HepG2 (cell line): ENCODE measurements around the gene TMEM14B. TPM values are rescaled to one million over a fixed set of nuclear protein-coding genes. Genes with fewer than 3 reads are reported as not detected.
A peak's percentile ranks its signal among the peaks of the same experiment; 100 is the strongest.
"Not testable (repeated sequence)": the region's sequence is repeated elsewhere in the genome, so short reads cannot be mapped to it uniquely, and the experiment has no call there.

Experiments used
- ATAC-seq: fragments of 200-7000 bp; cut with Tn5 transposase; 3 replicates; pipeline ENCODE4 v1.9.1; 2020; ENCODE audit warnings: mild to moderate bottlenecking, moderate library complexity
- BruUV-seq: library from RNA; stranded (reverse); fragments of 400-500 nt; replicated peaks from 2 replicates; lab custom pipeline; 2021; lab: Mats Ljungman, UMichigan
- CTCF ChIA-PET: fragments of 300-600 bp; formaldehyde crosslinking; extraction: SDS; loops from one replicate; lab custom pipeline; 2021; ENCODE audit warnings: low total read pairs, inconsistent platforms, low intra/inter-chr PET ratio; lab: Yijun Ruan, JAX
- POLR2A ChIA-PET: fragments of 350-600 bp; sonication (Branson Sonifier 250); formaldehyde crosslinking; loops from one replicate; lab custom pipeline; 2020; ENCODE audit warnings: antibody characterized with exemption, inconsistent platforms; lab: Yijun Ruan, JAX
- DNase-seq: peaks from one replicate; pipeline ENCODE4 v3.0.0-alpha.2; 2015; ENCODE audit warnings: low spot score
- FAIRE-seq: peaks from 3 replicates; lab custom pipeline; 2011; peaks lifted over from hg19 to GRCh38; lab: Jason Lieb, UNC
- H2AFZ ChIP-seq: one replicate; pipeline ENCODE4 v1.6.1; 2011; ENCODE audit warnings: low read length, inconsistent platforms
- H3K27ac ChIP-seq: fragments of 300-600 bp; 3 replicates; pipeline ENCODE4 v1.8.0; 2011; ENCODE audit warnings: mixed run types, mild to moderate bottlenecking, mixed read lengths, low read length, inconsistent platforms; ENCODE audit not compliant: insufficient read depth; ENCODE audit errors: extremely low read length
- H3K27me3 ChIP-seq, 2 experiments: fragments of 200-600 bp in 1 of 2; 2 replicates in 1 of 2; 3 replicates in 1 of 2; pipeline versions ENCODE4 v1.6.0 to v1.8.0; 2011; ENCODE audit warnings: low read length in 2 of 2, mild to moderate bottlenecking in 2 of 2, moderate library complexity in 2 of 2, inconsistent platforms in 1 of 2; ENCODE audit not compliant: insufficient read depth in 2 of 2, control insufficient read depth in 1 of 2
- H3K36me3 ChIP-seq, 2 experiments: fragments of 200-600 bp in 1 of 2; replicated peaks in 1 of 2; 2 replicates in 1 of 2; 3 replicates in 1 of 2; pipeline versions ENCODE4 v1.5.1 to v1.8.0; 2011; ENCODE audit warnings: low read length in 2 of 2, inconsistent platforms in 1 of 2; ENCODE audit not compliant: insufficient read depth in 2 of 2, control insufficient read depth in 1 of 2
- H3K4me1 ChIP-seq: 2 replicates; pipeline ENCODE4 v1.5.1; 2012; ENCODE audit warnings: low read length, inconsistent platforms; ENCODE audit not compliant: insufficient read depth
- H3K4me2 ChIP-seq: 2 replicates; pipeline ENCODE4 v1.6.0; 2011; ENCODE audit warnings: low read depth, low read length, inconsistent platforms
- H3K4me3 ChIP-seq, 3 experiments: fragments of 200-600 bp in 1 of 3; sonication (generic), shearing (Covaris generic) in 1 of 3; replicated peaks in 1 of 3; 2 replicates each; pipeline ENCODE4 v1.5.1; 2011 to 2016; ENCODE audit warnings: low read length in 3 of 3, inconsistent platforms in 2 of 3, low read depth in 2 of 3, mild to moderate bottlenecking in 2 of 3, control low read depth in 1 of 3, mixed read lengths in 1 of 3; ENCODE audit not compliant: insufficient read depth in 1 of 3
- H3K79me2 ChIP-seq: one replicate; pipeline ENCODE4 v1.6.1; 2011; ENCODE audit warnings: low read length, inconsistent platforms; ENCODE audit not compliant: insufficient read depth
- H3K9ac ChIP-seq: 2 replicates; pipeline ENCODE4 v1.6.0; 2011; ENCODE audit warnings: mild to moderate bottlenecking, low read depth, low read length, inconsistent platforms; ENCODE audit not compliant: insufficient read depth
- H3K9me3 ChIP-seq: 2 replicates; pipeline ENCODE4 v1.5.1; 2012; ENCODE audit warnings: mild to moderate bottlenecking, low read length
- H4K20me1 ChIP-seq: 2 replicates; pipeline ENCODE4 v1.6.0; 2011; ENCODE audit warnings: inconsistent platforms, mild to moderate bottlenecking, low read length, moderate library complexity; ENCODE audit not compliant: insufficient read depth
- CREBL2 ChIP-seq: sonication (generic); formaldehyde crosslinking; IDR thresholded peaks from 2 replicates; pipeline ENCODE4 v1.8.1; 2023; ENCODE audit warnings: missing genetic modification reagents, mild to moderate bottlenecking, borderline replicate concordance
- MAFK ChIP-seq, 2 experiments: IDR thresholded peaks in 1 of 2; conservative IDR thresholded peaks in 1 of 2; 2 replicates each; pipeline ENCODE4 v1.6.1; 2011; ENCODE audit warnings: improper control_type of control experiment in 2 of 2, low read length in 2 of 2
- NFYB ChIP-seq: sonication (generic); formaldehyde crosslinking; IDR thresholded peaks from 2 replicates; pipeline ENCODE4 v1.4.0; 2020; ENCODE audit warnings: missing genetic modification reagents
- NFYC ChIP-seq: IDR thresholded peaks from 2 replicates; pipeline ENCODE4 v1.6.1; 2016; ENCODE audit warnings: missing genetic modification reagents, missing compliant biosample characterization
- TFDP1 ChIP-seq: IDR thresholded peaks from 2 replicates; pipeline ENCODE4 v1.6.1; 2016; ENCODE audit warnings: missing compliant biosample characterization, missing genetic modification reagents, borderline replicate concordance
- WGBS: methylation state at CpG from one replicate; pipeline ENCODE4 v1.1.6; 2017; ENCODE audit warnings: low lambda C conversion rate; 5-methylcytosine and 5-hydroxymethylcytosine counted together
- in situ Hi-C: cut with HindIII; loops from 2 replicates; pipeline ENCODE4 v1.10.0; 2017; ENCODE audit warnings: low pct_unique_long_range_greater_than_20kb; ENCODE audit not compliant: extremely low pct_ligation_motif_present
- intact Hi-C: fragments of 100-400 bp; cut with micrococcal nuclease; formaldehyde crosslinking; loops from one replicate; pipeline ENCODE4 v1.10.0; 2022; ENCODE audit not compliant: unreplicated experiment
- polyA plus RNA-seq, 8 experiments: library from polyadenylated mRNA; depleted of rRNA in 3 of 8; stranded (reverse) in 7 of 8; unstranded in 1 of 8; fragments of >200 nt; fragmentation: Illumina TruSeq in 4 of 8; extraction: Trizol in 4 of 8; gene quantifications; 2 replicates each; pipeline versions ENCODE4 v1.2.1 to v1.2.3, GENCODE V29; 2011 to 2016; ENCODE audit warnings: low read depth in 4 of 8, missing spikeins in 1 of 8, mixed read lengths in 1 of 8; ENCODE audit not compliant: insufficient read depth in 1 of 8
- total RNA-seq, 5 experiments: library from RNA; depleted of rRNA; stranded (reverse); fragments of >200 nt; fragmentation: Illumina TruSeq; extraction: Trizol; gene quantifications; 2 replicates each; pipeline ENCODE4 v1.2.3, GENCODE V29; 2016; ENCODE audit warnings: low read depth in 1 of 5
- TF ChIP-seq, protein P1 (sequence below): sonication (generic); formaldehyde crosslinking; IDR thresholded peaks from 2 replicates; pipeline ENCODE4 v1.5.0; 2020; ENCODE audit warnings: missing genetic modification reagents
- TF ChIP-seq, protein P2 (sequence below): sonication (generic); formaldehyde crosslinking; IDR thresholded peaks from 2 replicates; pipeline ENCODE4 v1.4.0; 2020; ENCODE audit warnings: mild to moderate bottlenecking, missing genetic modification reagents

Gene TMEM14B
- total and polyA plus RNA-seq, 2 of the 13 experiments (the other 11 are each of a cell fraction or from before 2014, with no cell fraction given): 133 to 200 TPM

DNA sequence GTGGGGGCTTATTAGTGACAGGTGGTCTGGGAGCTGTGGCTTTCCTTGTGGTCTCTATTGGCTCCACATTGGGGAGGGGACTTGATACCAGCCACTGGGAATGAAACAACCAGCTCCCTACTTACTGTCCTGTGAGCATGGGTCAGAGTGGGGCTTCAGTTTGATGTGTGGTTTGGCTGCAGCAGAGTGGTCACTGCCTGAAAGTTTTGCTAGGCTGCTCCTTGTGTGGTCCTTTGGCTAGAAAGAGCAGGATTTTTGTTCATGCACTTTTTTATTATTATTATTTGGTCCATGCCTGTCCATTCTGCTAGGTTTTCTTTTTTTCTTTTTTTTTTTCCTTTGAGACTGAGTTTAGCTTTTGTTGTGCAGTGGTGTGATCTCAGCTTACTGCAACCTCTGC is 7.5 kb upstream of the TMEM14B start:
- H3K9me3 ChIP-seq: no peaks in the 10 kb centered on the region
- DNase-seq: no peak
- H3K36me3 ChIP-seq: no peaks in the 10 kb centered on the region; a peak in 2 of 5 replicates
- ATAC-seq: no peak
- H3K9ac ChIP-seq: no peak overlapping the region
- FAIRE-seq: no peak
- in situ Hi-C loops (no loop called here), intact Hi-C loops (no loop called here)
- CTCF ChIA-PET: no interaction called here
- no peaks in the 10 kb centered on the region for H3K4me1 ChIP-seq
- H3K27me3 ChIP-seq: no peaks in the 10 kb centered on the region
- POLR2A ChIA-PET: no interaction called here
- H4K20me1 ChIP-seq: no peaks in the 10 kb centered on the region
- H3K4me3 ChIP-seq: no peak overlapping the region
- no peak for TF ChIP-seq TFDP1
- TF ChIP-seq CREBL2: no peak
- TF ChIP-seq, protein P1, sequence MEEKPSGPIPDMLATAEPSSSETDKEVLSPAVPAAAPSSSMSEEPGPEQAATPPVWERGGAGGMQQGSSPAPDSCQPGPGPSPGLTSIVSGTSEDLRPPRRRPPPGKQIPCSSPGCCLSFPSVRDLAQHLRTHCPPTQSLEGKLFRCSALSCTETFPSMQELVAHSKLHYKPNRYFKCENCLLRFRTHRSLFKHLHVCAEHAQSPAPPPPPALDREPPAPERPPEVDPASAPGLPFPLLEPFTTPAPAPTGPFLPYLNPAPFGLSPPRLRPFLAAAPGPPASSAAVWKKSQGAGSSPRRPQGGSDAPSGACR (CRISPR knock-in tag): no peak
- no peak for TF ChIP-seq NFYC
- H2AFZ ChIP-seq: no peak overlapping the region
- H3K27ac ChIP-seq: no peak overlapping the region
- BruUV-seq: no TSS peak
- no peak overlapping the region for H3K4me2 ChIP-seq
- no peaks in the 10 kb centered on the region for H3K79me2 ChIP-seq

DNA sequence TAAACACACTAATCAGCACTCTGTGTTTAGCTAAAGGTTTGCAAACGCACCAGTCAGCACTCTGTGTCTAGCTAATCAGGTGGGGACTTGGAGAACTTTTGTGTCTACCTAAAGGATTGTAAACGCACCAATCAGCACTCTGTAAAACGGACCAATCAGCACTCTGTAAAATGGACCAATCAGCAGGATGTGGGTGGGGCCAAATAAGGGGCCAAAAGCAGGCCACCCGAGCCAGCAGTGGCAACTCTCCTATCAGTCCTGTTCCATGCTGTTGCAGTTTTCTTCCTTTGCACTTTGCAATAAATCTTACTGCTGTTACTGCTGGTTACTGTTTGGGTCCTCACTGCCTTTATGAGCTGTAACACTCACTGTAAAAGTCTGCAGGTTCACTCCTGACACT is 6.0 kb upstream of the TMEM14B start:
- ATAC-seq, FAIRE-seq, H3K79me2 ChIP-seq, BruUV-seq, DNase-seq, H4K20me1 ChIP-seq, H3K36me3 ChIP-seq, intact Hi-C loops, H3K4me3 ChIP-seq, H3K27me3 ChIP-seq, H3K4me1 ChIP-seq, H3K9me3 ChIP-seq, H2AFZ ChIP-seq, H3K4me2 ChIP-seq, H3K9ac ChIP-seq, CTCF ChIA-PET, H3K27ac ChIP-seq, in situ Hi-C loops: not testable (repeated sequence)
- POLR2A ChIA-PET: interaction anchor here (4.4 kb wide), 1 partner anchor 20 kb away, joined by 42 read pairs; the partner anchor contains the start of gene TMEM14C
- WGBS: 87% methylated on average over 4 of the region's 4 CpGs
- TF ChIP-seq NFYC: peak; percentile 63
- TF ChIP-seq MAFK (conservative IDR thresholded peaks at IDR 0.05 in 1 of 2, IDR thresholded peaks at IDR 0.05 in 1 of 2; ENCODE audit: low read length in 2 of 2): peak in 1 of 2 experiments; percentile 46; a peak in 1 of 4 replicates
- peak; percentile 73 for TF ChIP-seq NFYB (CRISPR knock-in tag)
- TF ChIP-seq, protein P2, sequence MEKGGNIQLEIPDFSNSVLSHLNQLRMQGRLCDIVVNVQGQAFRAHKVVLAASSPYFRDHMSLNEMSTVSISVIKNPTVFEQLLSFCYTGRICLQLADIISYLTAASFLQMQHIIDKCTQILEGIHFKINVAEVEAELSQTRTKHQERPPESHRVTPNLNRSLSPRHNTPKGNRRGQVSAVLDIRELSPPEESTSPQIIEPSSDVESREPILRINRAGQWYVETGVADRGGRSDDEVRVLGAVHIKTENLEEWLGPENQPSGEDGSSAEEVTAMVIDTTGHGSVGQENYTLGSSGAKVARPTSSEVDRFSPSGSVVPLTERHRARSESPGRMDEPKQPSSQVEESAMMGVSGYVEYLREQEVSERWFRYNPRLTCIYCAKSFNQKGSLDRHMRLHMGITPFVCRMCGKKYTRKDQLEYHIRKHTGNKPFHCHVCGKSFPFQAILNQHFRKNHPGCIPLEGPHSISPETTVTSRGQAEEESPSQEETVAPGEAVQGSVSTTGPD (CRISPR knock-in tag): 0 out of 2 replicates have a peak, but pooled peaks have one; percentile 23
